ENCODE measurements around the gene KAZN. TPM values are rescaled to one million over a fixed set of nuclear protein-coding genes. Genes with fewer than 3 reads are reported as not detected.

Gene KAZN
- total RNA-seq, 1 donor from 2014 or later, result 33.5 TPM

DNA sequence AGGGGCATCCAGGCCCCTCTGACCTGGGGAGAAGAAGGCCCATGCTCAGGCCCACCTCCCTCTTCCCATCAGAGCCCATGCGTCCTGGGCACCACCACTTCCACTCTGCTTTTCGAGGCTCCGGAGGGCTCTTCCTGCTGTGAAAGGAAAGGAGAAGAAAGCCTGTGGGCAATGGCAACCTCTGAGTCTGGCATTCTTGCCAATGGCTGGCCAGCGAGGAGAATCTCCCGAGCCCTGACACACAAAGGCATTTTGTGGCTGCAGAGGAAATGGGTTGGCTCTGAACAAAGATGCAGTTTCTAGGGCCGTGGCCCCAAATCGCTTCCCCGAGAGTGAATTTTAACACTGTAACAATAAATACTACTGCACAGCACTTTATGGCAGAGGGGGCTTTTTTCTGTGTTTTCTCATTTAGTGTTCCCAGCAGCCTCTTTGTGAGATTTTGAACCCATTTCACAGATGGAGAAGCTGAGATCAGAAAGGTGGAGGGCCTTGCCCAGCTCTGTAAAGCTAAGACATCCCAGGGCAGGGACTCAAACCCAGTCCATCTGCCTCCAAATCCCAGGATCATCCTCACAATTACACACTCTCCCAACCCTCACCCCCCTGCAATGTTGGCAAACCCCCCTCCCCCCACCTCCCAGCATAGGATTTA lies 519.3 kb downstream of the KAZN start:
- intact Hi-C loops (cut with DNase I), result no loop called here
- Histone ChIP-seq H3K27me3 (no peaks in the 10 kb centered on the region), H3K36me3 (no peaks in the 10 kb centered on the region), H3K4me1 (no peaks in the 10 kb centered on the region), H3K4me3 (no peak overlapping the region), H3K27ac (no peak overlapping the region), H3K9me3 (no peaks in the 10 kb centered on the region)
- ATAC-seq (no peak), DNase-seq (no peak)
- TF ChIP-seq, protein P1, sequence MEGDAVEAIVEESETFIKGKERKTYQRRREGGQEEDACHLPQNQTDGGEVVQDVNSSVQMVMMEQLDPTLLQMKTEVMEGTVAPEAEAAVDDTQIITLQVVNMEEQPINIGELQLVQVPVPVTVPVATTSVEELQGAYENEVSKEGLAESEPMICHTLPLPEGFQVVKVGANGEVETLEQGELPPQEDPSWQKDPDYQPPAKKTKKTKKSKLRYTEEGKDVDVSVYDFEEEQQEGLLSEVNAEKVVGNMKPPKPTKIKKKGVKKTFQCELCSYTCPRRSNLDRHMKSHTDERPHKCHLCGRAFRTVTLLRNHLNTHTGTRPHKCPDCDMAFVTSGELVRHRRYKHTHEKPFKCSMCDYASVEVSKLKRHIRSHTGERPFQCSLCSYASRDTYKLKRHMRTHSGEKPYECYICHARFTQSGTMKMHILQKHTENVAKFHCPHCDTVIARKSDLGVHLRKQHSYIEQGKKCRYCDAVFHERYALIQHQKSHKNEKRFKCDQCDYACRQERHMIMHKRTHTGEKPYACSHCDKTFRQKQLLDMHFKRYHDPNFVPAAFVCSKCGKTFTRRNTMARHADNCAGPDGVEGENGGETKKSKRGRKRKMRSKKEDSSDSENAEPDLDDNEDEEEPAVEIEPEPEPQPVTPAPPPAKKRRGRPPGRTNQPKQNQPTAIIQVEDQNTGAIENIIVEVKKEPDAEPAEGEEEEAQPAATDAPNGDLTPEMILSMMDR (IDR thresholded peaks at IDR 0.05), result no peak

DNA sequence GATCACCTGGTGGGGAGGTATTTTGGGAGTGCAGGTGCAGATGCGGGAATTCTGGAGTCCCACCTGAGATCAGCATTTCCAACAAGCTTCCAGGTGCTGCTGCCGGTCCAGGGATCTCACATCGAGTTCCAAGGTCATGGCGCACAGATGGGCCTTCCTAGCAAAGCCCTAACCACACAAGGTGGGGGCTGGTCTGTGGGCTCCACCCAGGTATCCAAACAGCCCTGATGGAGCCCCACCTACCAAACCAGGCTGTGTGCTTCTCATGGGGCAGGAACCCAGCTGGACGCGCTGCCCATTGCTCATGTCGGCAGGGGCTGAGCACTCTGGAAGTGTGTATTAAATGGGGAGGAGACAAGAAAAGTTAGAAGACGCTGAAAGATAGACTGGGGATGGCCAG lies 520.1 kb downstream of the KAZN start:
- Histone ChIP-seq H3K9me3 (no peaks in the 10 kb centered on the region), H3K4me1 (no peaks in the 10 kb centered on the region), H3K4me3 (no peak overlapping the region), H3K36me3 (no peaks in the 10 kb centered on the region), H3K27me3 (no peaks in the 10 kb centered on the region), H3K27ac (no peak overlapping the region)
- intact Hi-C loops (cut with DNase I), result no loop called here
- TF ChIP-seq, protein P1 (IDR thresholded peaks at IDR 0.05), result no peak
- ATAC-seq, result no peak
- DNase-seq, result no peak

DNA sequence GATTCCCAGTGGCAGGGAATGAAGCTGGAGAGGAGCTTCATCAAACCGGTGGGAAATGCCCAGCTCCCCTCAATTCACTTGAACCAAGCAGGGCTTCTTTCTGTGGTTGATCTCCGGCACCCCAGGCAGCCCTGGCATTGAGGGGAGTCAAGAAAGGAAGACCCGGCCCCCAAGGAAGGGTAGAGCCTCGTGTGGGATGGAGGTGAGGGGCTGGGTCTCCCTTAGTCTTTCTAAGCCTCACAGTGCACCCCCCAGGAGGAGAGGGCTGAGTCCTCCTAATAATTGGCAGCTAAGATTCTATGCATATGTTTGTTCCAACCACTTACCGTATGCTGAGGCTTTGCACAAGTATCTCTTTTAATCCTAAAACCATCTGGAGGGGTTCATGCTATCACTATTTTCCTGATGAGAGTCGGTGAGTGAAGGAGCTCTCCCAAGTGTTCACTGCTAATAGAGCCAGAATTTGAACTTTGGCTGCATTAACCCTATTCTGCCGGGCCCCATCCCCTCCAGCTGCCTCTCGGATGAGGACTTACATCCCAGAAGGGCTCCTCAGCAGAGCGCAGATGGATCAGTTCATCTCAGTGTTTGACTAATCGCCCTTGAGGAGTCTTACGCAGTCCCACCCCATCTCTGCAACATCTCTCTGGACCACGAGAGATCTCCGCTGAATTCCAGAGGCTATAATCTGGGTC lies 521.9 kb downstream of the KAZN start:
- Histone ChIP-seq H3K4me1 (no peaks in the 10 kb centered on the region), H3K36me3 (no peaks in the 10 kb centered on the region), H3K27me3 (no peaks in the 10 kb centered on the region), H3K27ac (no peak overlapping the region), H3K4me3 (no peak overlapping the region), H3K9me3 (no peaks in the 10 kb centered on the region)
- intact Hi-C loops (cut with DNase I), result loop anchor here (10.0 kb wide), 1 partner anchor 154 kb away; no protein-coding TSS in a partner anchor
- TF ChIP-seq, protein P1 (IDR thresholded peaks at IDR 0.05), result no peak
- DNase-seq (no peak), ATAC-seq (no peak)

DNA sequence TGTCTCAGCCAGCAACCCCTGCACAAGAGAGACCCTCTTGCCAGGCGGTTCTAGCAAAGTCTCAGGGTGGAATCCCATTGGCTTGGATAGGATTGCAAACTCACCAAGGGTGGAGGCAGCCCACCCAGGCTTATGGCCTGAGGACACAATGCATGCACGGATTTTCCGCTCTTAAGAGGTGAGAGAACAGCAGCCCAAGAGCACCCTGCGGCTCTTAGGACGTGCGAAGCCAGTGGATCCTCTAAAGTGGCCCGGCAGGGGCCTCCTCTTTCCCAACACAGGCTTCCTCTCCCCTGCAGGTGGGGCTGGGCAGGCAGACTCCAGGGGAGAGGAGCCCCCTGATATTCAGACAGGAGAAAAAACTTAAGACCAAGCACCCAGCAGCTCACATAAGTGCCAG lies 523.8 kb downstream of the KAZN start:
- Histone ChIP-seq H3K36me3 (no peaks in the 10 kb centered on the region), H3K27me3 (no peaks in the 10 kb centered on the region), H3K4me3 (no peak overlapping the region), H3K9me3 (no peaks in the 10 kb centered on the region), H3K27ac (no peak overlapping the region), H3K4me1 (no peaks in the 10 kb centered on the region)
- TF ChIP-seq, protein P1 (IDR thresholded peaks at IDR 0.05), result no peak
- no peak for DNase-seq
- intact Hi-C loops (cut with DNase I), result loop anchor here (10.0 kb wide), 1 partner anchor 152 kb away; no protein-coding TSS in a partner anchor
- no peak for ATAC-seq

DNA sequence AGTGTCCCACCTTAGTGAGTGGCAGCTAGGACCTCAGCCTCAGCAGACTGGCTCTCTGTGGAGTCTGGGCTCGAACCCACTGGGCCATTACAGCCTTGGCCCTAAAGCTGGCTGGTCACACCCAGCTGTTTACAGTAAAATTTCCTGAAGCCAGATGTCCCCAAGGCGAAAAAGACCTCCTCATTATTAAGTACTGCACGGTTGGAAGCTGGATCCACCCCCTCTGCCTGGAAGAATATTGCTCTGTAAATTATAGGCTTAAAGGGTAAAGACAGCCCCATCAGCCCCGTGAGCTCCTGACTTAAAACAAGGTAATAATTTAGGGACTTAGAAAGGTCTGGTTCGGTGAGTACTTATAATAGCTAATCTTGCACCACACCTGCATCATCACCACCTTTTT lies 524.8 kb downstream of the KAZN start:
- no peaks in the 10 kb centered on the region for H3K9me3 ChIP-seq
- H3K27ac ChIP-seq, result no peak overlapping the region
- H3K27me3 ChIP-seq, result no peaks in the 10 kb centered on the region
- intact Hi-C loops (cut with DNase I), result loop anchor here (10.0 kb wide), 1 partner anchor 152 kb away; no protein-coding TSS in a partner anchor
- no peaks in the 10 kb centered on the region for H3K4me1 ChIP-seq
- H3K4me3 ChIP-seq, result no peak overlapping the region
- DNase-seq (no peak), ATAC-seq (no peak)
- TF ChIP-seq, protein P1 (IDR thresholded peaks at IDR 0.05), result no peak
- H3K36me3 ChIP-seq, result no peaks in the 10 kb centered on the region

All from upper lobe of right lung (tissue), 1 donor.